ENCODE data around the gene OLIG1. TPM values are rescaled to one million over a fixed set of nuclear protein-coding genes. Genes with fewer than 3 reads are reported as not detected.

The OLIG1 gene
- total RNA-seq, 2 donors from 2014 or later: 10.8 TPM; not detected in 1

DNA sequence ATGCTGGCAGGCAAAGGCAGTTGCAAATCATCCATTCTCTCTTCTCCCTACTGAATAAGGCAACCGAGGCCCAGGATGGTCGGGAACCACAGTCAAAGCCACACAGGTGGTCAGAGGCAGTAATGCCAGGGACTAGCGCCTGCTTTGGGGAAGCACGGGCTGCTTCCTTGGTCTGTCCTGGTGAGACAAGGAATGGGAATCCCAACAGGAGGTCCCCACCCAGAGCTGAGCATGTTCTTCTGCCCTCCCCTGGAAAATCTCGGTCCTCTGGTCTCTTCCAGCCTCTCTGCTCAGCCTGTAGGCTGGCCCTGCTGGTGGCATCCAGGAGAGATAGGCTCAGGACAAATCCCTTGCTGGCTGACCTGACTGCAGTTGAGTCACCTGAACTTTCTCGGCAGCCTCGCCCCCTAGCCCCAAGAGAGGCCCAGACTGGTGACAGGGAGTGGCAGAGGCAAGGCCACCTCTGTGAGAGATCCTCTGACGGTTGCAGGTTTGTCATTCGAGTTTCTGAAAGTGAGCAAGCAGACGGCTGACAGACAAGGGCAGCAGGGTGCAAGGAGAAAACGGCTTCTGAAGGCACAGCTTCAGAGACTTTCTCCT, 5.8 kb downstream of the OLIG1 start:
- H3K27ac ChIP-seq: no peak overlapping the region
- DNase-seq (ENCODE audit: low spot score): no peak
- intact Hi-C loops (cut with DNase I): no loop called here
- H3K9me3 ChIP-seq: no peaks in the 10 kb centered on the region
- WGBS: 62% methylated on average over 11 of the region's 11 CpGs
- H3K27me3 ChIP-seq (replicated peaks; ENCODE audit: insufficient read depth): peaks cover 19% of the 10 kb centered on the region
- no peaks in the 10 kb centered on the region for H3K36me3 ChIP-seq
- TF ChIP-seq, protein P1, sequence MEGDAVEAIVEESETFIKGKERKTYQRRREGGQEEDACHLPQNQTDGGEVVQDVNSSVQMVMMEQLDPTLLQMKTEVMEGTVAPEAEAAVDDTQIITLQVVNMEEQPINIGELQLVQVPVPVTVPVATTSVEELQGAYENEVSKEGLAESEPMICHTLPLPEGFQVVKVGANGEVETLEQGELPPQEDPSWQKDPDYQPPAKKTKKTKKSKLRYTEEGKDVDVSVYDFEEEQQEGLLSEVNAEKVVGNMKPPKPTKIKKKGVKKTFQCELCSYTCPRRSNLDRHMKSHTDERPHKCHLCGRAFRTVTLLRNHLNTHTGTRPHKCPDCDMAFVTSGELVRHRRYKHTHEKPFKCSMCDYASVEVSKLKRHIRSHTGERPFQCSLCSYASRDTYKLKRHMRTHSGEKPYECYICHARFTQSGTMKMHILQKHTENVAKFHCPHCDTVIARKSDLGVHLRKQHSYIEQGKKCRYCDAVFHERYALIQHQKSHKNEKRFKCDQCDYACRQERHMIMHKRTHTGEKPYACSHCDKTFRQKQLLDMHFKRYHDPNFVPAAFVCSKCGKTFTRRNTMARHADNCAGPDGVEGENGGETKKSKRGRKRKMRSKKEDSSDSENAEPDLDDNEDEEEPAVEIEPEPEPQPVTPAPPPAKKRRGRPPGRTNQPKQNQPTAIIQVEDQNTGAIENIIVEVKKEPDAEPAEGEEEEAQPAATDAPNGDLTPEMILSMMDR (IDR thresholded peaks at IDR 0.05): no peak
- TF ChIP-seq POLR2AphosphoS5 (IDR thresholded peaks at IDR 0.05) (no peak), POLR2A (IDR thresholded peaks at IDR 0.05) (no peak)
- H3K4me3 ChIP-seq: no peak overlapping the region
- H3K4me1 ChIP-seq (replicated peaks): no peaks in the 10 kb centered on the region

DNA sequence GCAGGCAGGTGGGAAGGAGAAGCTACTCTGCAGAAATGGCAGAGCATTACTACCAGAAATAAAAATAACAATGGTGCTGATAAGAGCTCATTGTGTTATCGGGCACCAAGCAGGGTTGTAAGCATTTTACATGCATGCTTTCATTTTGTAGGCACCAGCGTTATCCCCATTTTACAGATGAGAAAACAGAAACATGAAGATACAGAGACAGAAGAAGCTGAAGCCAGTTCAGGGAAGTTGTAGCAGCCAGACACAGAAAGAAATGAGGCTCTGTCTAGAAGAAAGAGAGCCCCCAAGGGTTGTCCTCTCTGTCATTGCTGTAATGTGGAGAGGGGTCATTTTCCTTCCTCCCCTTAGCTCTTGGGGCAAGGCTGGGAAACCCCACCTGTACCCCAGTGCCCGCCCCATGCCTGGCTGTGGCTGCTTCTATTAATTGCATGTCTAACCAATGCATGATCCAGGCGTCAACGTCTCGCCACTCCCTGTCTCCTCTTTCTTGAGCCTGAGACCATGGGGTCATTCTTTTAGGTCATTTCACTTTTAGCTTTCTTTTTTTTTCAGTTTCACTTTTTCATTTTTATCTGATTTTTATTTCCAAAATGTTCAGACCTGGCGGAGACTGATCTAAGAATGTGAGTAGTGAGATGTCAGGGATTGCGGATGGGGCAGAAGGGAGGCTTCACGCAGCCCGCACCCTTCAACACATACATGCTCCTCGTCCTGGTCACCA, 6.8 kb downstream of the OLIG1 start:
- WGBS: 88% methylated on average over 11 of the region's 11 CpGs

DNA sequence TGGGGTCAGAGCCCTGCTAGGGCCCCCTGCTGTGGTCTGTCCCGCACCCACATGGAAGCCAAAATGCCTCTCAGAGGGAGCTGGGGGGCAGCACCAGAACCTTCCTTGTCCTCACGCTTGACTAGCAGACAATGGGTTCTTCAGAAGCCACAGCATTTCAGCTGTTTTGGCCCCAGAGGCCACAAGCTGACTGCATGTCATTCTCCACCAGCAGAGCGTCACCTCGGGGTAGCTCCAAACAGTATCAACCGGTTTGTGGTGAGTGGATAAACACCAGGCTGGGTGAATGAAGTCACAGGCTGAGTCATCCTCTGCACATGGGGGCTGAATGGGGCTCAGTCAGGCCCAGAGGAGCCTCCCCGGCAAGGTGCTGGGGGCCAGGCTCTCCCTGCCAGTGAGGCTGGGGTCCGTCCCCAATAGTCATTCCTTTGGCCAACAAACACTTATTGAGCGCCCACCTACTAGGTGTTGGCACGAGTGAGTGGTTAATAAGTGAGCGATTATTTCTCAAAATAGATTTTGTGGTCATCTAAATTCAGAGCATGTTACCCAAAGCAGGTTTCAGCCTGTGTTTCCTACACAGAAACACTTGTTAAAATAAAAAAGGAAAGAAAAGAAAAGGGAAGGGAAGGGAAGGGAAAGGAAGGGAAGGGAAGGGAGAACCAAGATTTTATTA, 9.1 kb downstream of the OLIG1 start:
- TF ChIP-seq POLR2AphosphoS5 (IDR thresholded peaks at IDR 0.05) (peak; percentile 25), POLR2A (IDR thresholded peaks at IDR 0.05) (peak; percentile 19)
- TF ChIP-seq, protein P1 (IDR thresholded peaks at IDR 0.05): peak in 1 of 4 experiments; percentile 19
- Histone ChIP-seq H3K9me3 (no peaks in the 10 kb centered on the region), H3K27me3 (replicated peaks; ENCODE audit: insufficient read depth) (peaks cover 2% of the 10 kb centered on the region), H3K4me3 (no peak overlapping the region), H3K36me3 (no peaks in the 10 kb centered on the region), H3K27ac (peak overlapping the region in 1 of 2 donors; percentile 5), H3K4me1 (replicated peaks) (no peaks in the 10 kb centered on the region)
- peak; percentile 29 for DNase-seq (ENCODE audit: low spot score)
- intact Hi-C loops (cut with DNase I): no loop called here
- WGBS: 46% methylated on average over 10 of the region's 10 CpGs

More for the DNA sequence above, 6.8 kb downstream of the OLIG1 start:
- Histone ChIP-seq H3K27me3 (replicated peaks; ENCODE audit: insufficient read depth) (peaks cover 9% of the 10 kb centered on the region), H3K27ac (no peak overlapping the region), H3K36me3 (no peaks in the 10 kb centered on the region), H3K9me3 (no peaks in the 10 kb centered on the region), H3K4me3 (no peak overlapping the region), H3K4me1 (replicated peaks) (no peaks in the 10 kb centered on the region)
- intact Hi-C loops (cut with DNase I): no loop called here
- TF ChIP-seq, protein P1 (IDR thresholded peaks at IDR 0.05): no peak
- TF ChIP-seq POLR2A (IDR thresholded peaks at IDR 0.05): no peak
- no peak for TF ChIP-seq POLR2AphosphoS5 (IDR thresholded peaks at IDR 0.05)
- DNase-seq (ENCODE audit: low spot score): no peak

DNA sequence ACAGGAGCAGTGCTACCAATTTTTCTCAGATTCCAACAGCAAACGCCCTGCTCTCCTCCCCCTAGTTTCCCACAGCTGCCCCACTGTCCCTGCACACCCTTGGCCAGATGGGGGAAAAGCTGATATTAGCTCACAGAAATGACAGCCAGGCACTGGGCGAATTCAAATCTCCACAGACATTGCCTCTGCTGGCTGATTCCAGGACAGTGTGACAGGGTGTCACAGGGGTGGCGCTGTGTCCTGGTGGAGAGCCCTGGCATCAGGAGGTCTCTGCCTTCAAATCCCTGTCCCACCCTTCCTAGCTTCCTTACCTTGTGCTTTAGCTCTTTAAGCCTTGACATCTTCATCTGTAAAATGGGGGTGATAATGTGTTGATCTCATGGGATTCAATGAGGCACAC, 10.4 kb downstream of the OLIG1 start:
- TF ChIP-seq POLR2AphosphoS5 (IDR thresholded peaks at IDR 0.05): no peak
- TF ChIP-seq POLR2A (IDR thresholded peaks at IDR 0.05): no peak
- TF ChIP-seq, protein P1 (IDR thresholded peaks at IDR 0.05): no peak
- Histone ChIP-seq H3K27me3 (replicated peaks; ENCODE audit: insufficient read depth) (peaks cover 1% of the 10 kb centered on the region), H3K4me1 (replicated peaks) (no peaks in the 10 kb centered on the region), H3K4me3 (no peak overlapping the region), H3K27ac (no peak overlapping the region), H3K36me3 (no peaks in the 10 kb centered on the region), H3K9me3 (no peaks in the 10 kb centered on the region)
- 85% methylated on average over 3 of the region's 3 CpGs for WGBS
- intact Hi-C loops (cut with DNase I): no loop called here
- DNase-seq (ENCODE audit: low spot score): no peak

Measured in prostate gland (tissue), 2 donors.